K562 (cell line): ENCODE data around the gene PLCB3. TPM values are rescaled to one million over a fixed set of nuclear protein-coding genes. Genes with fewer than 3 reads are reported as not detected.

Experiments
- ATAC-seq: fragments of 200-7000 bp; cut with Tn5 transposase; 3 replicates; pipeline ENCODE4 v1.9.1; 2020; ENCODE audit warnings: moderate library complexity
- BruUV-seq: library from RNA; stranded (reverse); fragments of 400-500 nt; replicated peaks from 2 replicates; lab custom pipeline; 2021; lab: Mats Ljungman, UMichigan
- CTCF ChIA-PET: fragments of 300-600 bp; formaldehyde crosslinking; extraction: SDS; loops from one replicate; lab custom pipeline; 2021; ENCODE audit warnings: low intra/inter-chr PET ratio; lab: Yijun Ruan, JAX
- POLR2A ChIA-PET: fragments of 300-600, 350-650 bp; sonication (Branson Sonifier 250); formaldehyde crosslinking; extraction: SDS; loops from one replicate; lab custom pipeline; 2021; ENCODE audit warnings: antibody characterized with exemption, inconsistent platforms; lab: Yijun Ruan, JAX
- DNase-seq, 4 experiments: peaks; one replicate each; pipeline versions ENCODE4 v3.0.0 to v3.0.0-alpha.2; 2011 to 2018; ENCODE audit warnings: low spot score in 3 of 4, mixed read lengths in 3 of 4; ENCODE audit errors: extremely low read depth in 1 of 4
- FAIRE-seq: peaks from 2 replicates; lab custom pipeline; 2011; peaks lifted over from hg19 to GRCh38; lab: Jason Lieb, UNC
- H2AFZ ChIP-seq: 2 replicates; pipeline ENCODE4 v1.6.0; 2011; ENCODE audit warnings: low read depth, low read length, control low read depth, inconsistent platforms
- H3K27ac ChIP-seq: fragments of 200-600 bp; 3 replicates; pipeline ENCODE4 v1.8.0; 2011; ENCODE audit warnings: low read depth, mild to moderate bottlenecking, control low read depth, inconsistent platforms, low read length, moderate library complexity, mixed read lengths; ENCODE audit errors: extremely low read depth
- H3K27me3 ChIP-seq, 2 experiments: fragments of 300-600 bp in 1 of 2; 2 replicates in 1 of 2; 3 replicates in 1 of 2; pipeline versions ENCODE4 v1.6.0 to v1.8.0; 2011; ENCODE audit warnings: inconsistent platforms in 2 of 2, low read length in 2 of 2, mild to moderate bottlenecking in 1 of 2, mixed read lengths in 1 of 2, moderate library complexity in 1 of 2; ENCODE audit not compliant: control insufficient read depth in 2 of 2, insufficient read depth in 2 of 2
- H3K36me3 ChIP-seq: fragments of 300-600 bp; 3 replicates; pipeline ENCODE4 v1.8.0; 2011; ENCODE audit warnings: mild to moderate bottlenecking, low read length, inconsistent platforms; ENCODE audit not compliant: control insufficient read depth, insufficient read depth
- H3K4me1 ChIP-seq, 2 experiments: fragments of 200-600 bp in 1 of 2; replicated peaks in 1 of 2; 2 replicates in 1 of 2; 3 replicates in 1 of 2; pipeline versions ENCODE4 v1.5.1 to v1.8.0; 2011; ENCODE audit warnings: inconsistent platforms in 2 of 2, low read length in 2 of 2, mild to moderate bottlenecking in 1 of 2, mixed read lengths in 1 of 2, moderate library complexity in 1 of 2; ENCODE audit not compliant: control insufficient read depth in 2 of 2, insufficient read depth in 2 of 2
- H3K4me2 ChIP-seq: 2 replicates; pipeline ENCODE4 v1.6.1; 2011; ENCODE audit warnings: low read length, control low read depth, inconsistent platforms, mixed read lengths; ENCODE audit not compliant: insufficient read depth
- H3K4me3 ChIP-seq: fragments of 200-600 bp; sonication (generic), shearing (Covaris generic); 2 replicates; pipeline ENCODE4 v1.5.1; 2016; ENCODE audit warnings: control low read depth, inconsistent platforms
- H3K79me2 ChIP-seq: fragments of 200-600 bp; 3 replicates; pipeline ENCODE4 v1.8.0; 2011; ENCODE audit warnings: low read length, inconsistent platforms; ENCODE audit not compliant: control insufficient read depth, insufficient read depth
- H3K9ac ChIP-seq, 2 experiments: 2 replicates each; pipeline versions ENCODE4 v1.6.0 to v1.6.1; 2011; ENCODE audit warnings: low read depth in 2 of 2, low read length in 2 of 2, control low read depth in 1 of 2, inconsistent platforms in 1 of 2, mild to moderate bottlenecking in 1 of 2, mixed read lengths in 1 of 2; ENCODE audit not compliant: insufficient read depth in 1 of 2
- H3K9me1 ChIP-seq: one replicate; pipeline ENCODE4 v1.6.0; 2011; ENCODE audit warnings: inconsistent platforms, mild to moderate bottlenecking, low read length, moderate library complexity; ENCODE audit not compliant: control insufficient read depth, insufficient read depth
- H3K9me3 ChIP-seq: replicated peaks from 2 replicates; pipeline ENCODE4 v1.5.1; 2011; ENCODE audit warnings: low read depth, low read length, inconsistent platforms; ENCODE audit not compliant: control insufficient read depth, insufficient read depth
- H4K20me1 ChIP-seq: replicated peaks from 2 replicates; pipeline ENCODE4 v1.6.1; 2011; ENCODE audit warnings: low read length, inconsistent platforms, mixed read lengths; ENCODE audit not compliant: control insufficient read depth, insufficient read depth
- FOSL1 ChIP-seq: fragments of 200-800 bp; sonication (Bioruptor generic); conservative IDR thresholded peaks from 2 replicates; pipeline ENCODE4 v1.6.1; 2016; ENCODE audit warnings: missing genetic modification characterization, missing compliant biosample characterization
- HDAC6 ChIP-seq: IDR thresholded peaks from 2 replicates; pipeline ENCODE4 v1.6.1; 2012; ENCODE audit warnings: low read depth, mild to moderate bottlenecking, control low read depth, inconsistent platforms, low read length, moderate library complexity
- HNRNPL ChIP-seq: fragments of 200-400 bp; formaldehyde crosslinking; IDR thresholded peaks from 2 replicates; pipeline ENCODE4 v1.6.1; 2017; ENCODE audit warnings: low read depth, mild to moderate bottlenecking, low read length
- LEF1 ChIP-seq: fragments of 450-650 bp; IDR thresholded peaks from 2 replicates; pipeline ENCODE4 v1.6.1; 2016; ENCODE audit warnings: mild to moderate bottlenecking
- NKRF ChIP-seq: fragments of 450-650 bp; IDR thresholded peaks from 2 replicates; pipeline ENCODE4 v1.6.1; 2016; ENCODE audit warnings: borderline replicate concordance
- NR3C1 ChIP-seq: sonication (generic); formaldehyde crosslinking; IDR thresholded peaks from 2 replicates; pipeline ENCODE4 v1.8.1; 2022; ENCODE audit warnings: missing genetic modification reagents
- SAP30 ChIP-seq: fragments of 200-600 bp; sonication (generic); IDR thresholded peaks from 2 replicates; pipeline ENCODE4 v1.6.1; 2012; ENCODE audit warnings: borderline replicate concordance, low read depth, mild to moderate bottlenecking, moderate library complexity, low read length, control low read depth, inconsistent platforms; ENCODE audit not compliant: insufficient read depth, poor library complexity, severe bottlenecking
- TOE1 ChIP-seq, 2 experiments: fragments of 450-650 bp in 1 of 2; sonication (generic) in 1 of 2; formaldehyde crosslinking in 1 of 2; IDR thresholded peaks; 2 replicates each; pipeline versions ENCODE4 v1.7.1 to v1.8.0; 2016 to 2022; ENCODE audit warnings: borderline replicate concordance in 2 of 2, mild to moderate bottlenecking in 2 of 2, antibody characterized with exemption in 1 of 2, inconsistent platforms in 1 of 2, low read depth in 1 of 2, missing genetic modification reagents in 1 of 2, moderate library complexity in 1 of 2
- ZNF165 ChIP-seq: fragments of 250-450 bp; sonication (Bioruptor Pico); IDR thresholded peaks from 2 replicates; pipeline ENCODE4 v1.4.0; 2020; ENCODE audit warnings: borderline replicate concordance
- ZNF780A ChIP-seq: fragments of 250-450 bp; sonication (Bioruptor Pico); IDR thresholded peaks from 2 replicates; pipeline ENCODE4 v1.5.0; 2021; ENCODE audit warnings: mild to moderate bottlenecking
- WGBS: fragments of 100-300 bp; shearing (Covaris generic); methylation state at CpG from one replicate; pipeline ENCODE4 v1.1.6; 2016; ENCODE audit warnings: low coverage, mixed read lengths; ENCODE audit not compliant: insufficient coverage; ENCODE audit errors: missing lambda C conversion rate; 5-methylcytosine and 5-hydroxymethylcytosine counted together
- in situ Hi-C: fragments of 300-500 bp; cut with MboI; formaldehyde crosslinking; loops from 4 replicates; pipeline ENCODE4 v1.15.0; 2018; ENCODE audit warnings: inconsistent platforms, mixed read lengths
- intact Hi-C: fragments of 100-400 bp; cut with micrococcal nuclease; formaldehyde crosslinking; loops from 2 replicates; pipeline ENCODE4 v1.14.2; 2022
- polyA plus RNA-seq, 8 experiments: library from polyadenylated mRNA; depleted of rRNA in 4 of 8; stranded (reverse) in 5 of 8; unstranded in 3 of 8; fragments of >200 nt; fragmentation: Nextera tagmentation in 2 of 8; fragmentation: Illumina TruSeq in 1 of 8; extraction: Ambion mirVana in 2 of 8; extraction: Trizol in 1 of 8; gene quantifications; 2 replicates each; pipeline versions ENCODE4 v1.2.1 to v1.2.3, GENCODE V29; 2011 to 2014; ENCODE audit warnings: inconsistent platforms in 1 of 8, missing spikeins in 1 of 8
- total RNA-seq, 7 experiments: library from RNA; depleted of rRNA in 6 of 7; stranded (reverse); fragments of >200 nt in 6 of 7; fragmentation: Illumina TruSeq in 2 of 7; extraction: Trizol in 2 of 7; gene quantifications; 2 replicates each; pipeline versions ENCODE4 v1.2.1 to v1.2.3, GENCODE V29; 2011 to 2021; ENCODE audit warnings: low replicate concordance in 1 of 7

Gene PLCB3
- total and polyA plus RNA-seq, 9 of the 15 experiments (the other 6 are each of a cell fraction or from before 2014, with no cell fraction given), result 0.31 to 44.8 (median 14.6) TPM

- TF ChIP-seq NKRF (no peak), HNRNPL (no peak)
Observed at GRCh38 chr11:64295760-64296159, 44.4 kb downstream of the PLCB3 start (continued).

DNA sequence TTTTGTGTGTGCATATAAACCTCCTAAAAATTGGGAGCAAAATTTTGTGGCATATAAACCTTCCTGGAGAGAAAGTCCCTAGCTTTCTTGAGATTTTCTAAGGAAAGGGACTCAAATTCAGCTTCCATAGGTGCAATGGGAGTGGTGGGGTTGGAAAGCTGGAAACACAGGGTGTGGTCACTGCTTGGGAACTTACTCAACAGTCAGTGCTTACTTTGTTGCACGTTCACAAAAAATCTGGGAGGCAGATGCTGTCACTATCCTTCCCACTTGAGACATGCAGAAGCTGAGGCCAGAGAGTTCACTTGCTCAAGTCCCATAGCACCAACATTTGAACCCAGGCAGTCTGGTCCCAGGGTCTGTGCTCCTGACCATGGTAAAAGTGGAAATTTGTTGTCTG, 44.9 kb downstream of the PLCB3 start:
- Histone ChIP-seq H4K20me1 (no peaks in the 10 kb centered on the region; the same call in 1 of the 2 replicates), H3K4me3 (no peak overlapping the region), H3K9me3 (no peaks in the 10 kb centered on the region), H3K27me3 (peaks cover 48 to 65% of the 10 kb centered on the region in 2 experiments), H3K9ac (no peak overlapping the region; a peak in 1 of 4 replicates), H3K4me1 (peaks cover 3 to 54% of the 10 kb centered on the region in 2 experiments; a peak in 4 of 5 replicates), H3K36me3 (no peaks in the 10 kb centered on the region), H2AFZ (no peak overlapping the region), H3K27ac (no peak overlapping the region), H3K79me2 (no peaks in the 10 kb centered on the region), H3K4me2 (no peak overlapping the region), H3K9me1 (no peaks in the 10 kb centered on the region)
- intact Hi-C loops (no loop called here), in situ Hi-C loops (no loop called here)
- CTCF ChIA-PET, result no interaction called here
- no peak for TF ChIP-seq HDAC6
- TF ChIP-seq LEF1, result no peak
- no peak for TF ChIP-seq SAP30
- TF ChIP-seq ZNF165 (CRISPR knock-in tag), result no peak
- no peak for TF ChIP-seq FOSL1 (tag)
- no peak for TF ChIP-seq TOE1 (IDR thresholded peaks at IDR 0.05; ENCODE audit: borderline replicate concordance)
- TF ChIP-seq TOE1 (CRISPR knock-in tag; IDR thresholded peaks at IDR 0.05; ENCODE audit: borderline replicate concordance, low read depth), result no peak
- no peak for TF ChIP-seq ZNF780A
- TF ChIP-seq NR3C1 (CRISPR knock-in tag), result no peak
- ATAC-seq (no peak), DNase-seq (no peak), FAIRE-seq (no peak)
- WGBS, result 0% methylated on average over 1 of the region's 1 CpG
- POLR2A ChIA-PET, result no interaction called here
- BruUV-seq, result no TSS peak
